K562 (cell line): ENCODE data around the gene SLC25A21. TPM values are rescaled to one million over a fixed set of nuclear protein-coding genes. Genes with fewer than 3 reads are reported as not detected.

ENCODE experiments used
- ATAC-seq: fragments of 200-7000 bp; cut with Tn5 transposase; 3 replicates; pipeline ENCODE4 v1.9.1; 2020; ENCODE audit warnings: moderate library complexity
- BruUV-seq: library from RNA; stranded (reverse); fragments of 400-500 nt; replicated peaks from 2 replicates; lab custom pipeline; 2021; lab: Mats Ljungman, UMichigan
- CTCF ChIA-PET: fragments of 300-600 bp; formaldehyde crosslinking; extraction: SDS; loops from one replicate; lab custom pipeline; 2021; ENCODE audit warnings: low intra/inter-chr PET ratio; lab: Yijun Ruan, JAX
- POLR2A ChIA-PET: fragments of 300-600, 350-650 bp; sonication (Branson Sonifier 250); formaldehyde crosslinking; extraction: SDS; loops from one replicate; lab custom pipeline; 2021; ENCODE audit warnings: antibody characterized with exemption, inconsistent platforms; lab: Yijun Ruan, JAX
- DNase-seq, 4 experiments: peaks; one replicate each; pipeline versions ENCODE4 v3.0.0 to v3.0.0-alpha.2; 2011 to 2018; ENCODE audit warnings: low spot score in 3 of 4, mixed read lengths in 3 of 4; ENCODE audit errors: extremely low read depth in 1 of 4
- FAIRE-seq: peaks from 2 replicates; lab custom pipeline; 2011; peaks lifted over from hg19 to GRCh38; lab: Jason Lieb, UNC
- H2AFZ ChIP-seq: 2 replicates; pipeline ENCODE4 v1.6.0; 2011; ENCODE audit warnings: low read depth, low read length, control low read depth, inconsistent platforms
- H3K27ac ChIP-seq: fragments of 200-600 bp; 3 replicates; pipeline ENCODE4 v1.8.0; 2011; ENCODE audit warnings: low read depth, mild to moderate bottlenecking, control low read depth, inconsistent platforms, low read length, moderate library complexity, mixed read lengths; ENCODE audit errors: extremely low read depth
- H3K27me3 ChIP-seq, 2 experiments: fragments of 300-600 bp in 1 of 2; 2 replicates in 1 of 2; 3 replicates in 1 of 2; pipeline versions ENCODE4 v1.6.0 to v1.8.0; 2011; ENCODE audit warnings: inconsistent platforms in 2 of 2, low read length in 2 of 2, mild to moderate bottlenecking in 1 of 2, mixed read lengths in 1 of 2, moderate library complexity in 1 of 2; ENCODE audit not compliant: control insufficient read depth in 2 of 2, insufficient read depth in 2 of 2
- H3K36me3 ChIP-seq: fragments of 300-600 bp; 3 replicates; pipeline ENCODE4 v1.8.0; 2011; ENCODE audit warnings: mild to moderate bottlenecking, low read length, inconsistent platforms; ENCODE audit not compliant: control insufficient read depth, insufficient read depth
- H3K4me1 ChIP-seq, 2 experiments: fragments of 200-600 bp in 1 of 2; replicated peaks in 1 of 2; 2 replicates in 1 of 2; 3 replicates in 1 of 2; pipeline versions ENCODE4 v1.5.1 to v1.8.0; 2011; ENCODE audit warnings: inconsistent platforms in 2 of 2, low read length in 2 of 2, mild to moderate bottlenecking in 1 of 2, mixed read lengths in 1 of 2, moderate library complexity in 1 of 2; ENCODE audit not compliant: control insufficient read depth in 2 of 2, insufficient read depth in 2 of 2
- H3K4me2 ChIP-seq: 2 replicates; pipeline ENCODE4 v1.6.1; 2011; ENCODE audit warnings: low read length, control low read depth, inconsistent platforms, mixed read lengths; ENCODE audit not compliant: insufficient read depth
- H3K4me3 ChIP-seq: fragments of 200-600 bp; sonication (generic), shearing (Covaris generic); 2 replicates; pipeline ENCODE4 v1.5.1; 2016; ENCODE audit warnings: control low read depth, inconsistent platforms
- H3K79me2 ChIP-seq: fragments of 200-600 bp; 3 replicates; pipeline ENCODE4 v1.8.0; 2011; ENCODE audit warnings: low read length, inconsistent platforms; ENCODE audit not compliant: control insufficient read depth, insufficient read depth
- H3K9ac ChIP-seq, 2 experiments: 2 replicates each; pipeline versions ENCODE4 v1.6.0 to v1.6.1; 2011; ENCODE audit warnings: low read depth in 2 of 2, low read length in 2 of 2, control low read depth in 1 of 2, inconsistent platforms in 1 of 2, mild to moderate bottlenecking in 1 of 2, mixed read lengths in 1 of 2; ENCODE audit not compliant: insufficient read depth in 1 of 2
- H3K9me1 ChIP-seq: one replicate; pipeline ENCODE4 v1.6.0; 2011; ENCODE audit warnings: inconsistent platforms, mild to moderate bottlenecking, low read length, moderate library complexity; ENCODE audit not compliant: control insufficient read depth, insufficient read depth
- H3K9me3 ChIP-seq: replicated peaks from 2 replicates; pipeline ENCODE4 v1.5.1; 2011; ENCODE audit warnings: low read depth, low read length, inconsistent platforms; ENCODE audit not compliant: control insufficient read depth, insufficient read depth
- H4K20me1 ChIP-seq: replicated peaks from 2 replicates; pipeline ENCODE4 v1.6.1; 2011; ENCODE audit warnings: low read length, inconsistent platforms, mixed read lengths; ENCODE audit not compliant: control insufficient read depth, insufficient read depth
- ATF6 ChIP-seq: sonication (generic); formaldehyde crosslinking; IDR thresholded peaks from 2 replicates; pipeline ENCODE4 v1.4.0; 2020; ENCODE audit warnings: mild to moderate bottlenecking, missing genetic modification reagents
- POLR2B ChIP-seq: fragments of 450-650 bp; IDR thresholded peaks from 2 replicates; pipeline ENCODE4 v1.6.1; 2018; ENCODE audit warnings: low read depth; ENCODE audit not compliant: partially characterized antibody
- WGBS: fragments of 100-300 bp; shearing (Covaris generic); methylation state at CpG from one replicate; pipeline ENCODE4 v1.1.6; 2016; ENCODE audit warnings: low coverage, mixed read lengths; ENCODE audit not compliant: insufficient coverage; ENCODE audit errors: missing lambda C conversion rate; 5-methylcytosine and 5-hydroxymethylcytosine counted together
- in situ Hi-C: fragments of 300-500 bp; cut with MboI; formaldehyde crosslinking; loops from 4 replicates; pipeline ENCODE4 v1.15.0; 2018; ENCODE audit warnings: inconsistent platforms, mixed read lengths
- intact Hi-C: fragments of 100-400 bp; cut with micrococcal nuclease; formaldehyde crosslinking; loops from 2 replicates; pipeline ENCODE4 v1.14.2; 2022
- polyA plus RNA-seq, 8 experiments: library from polyadenylated mRNA; depleted of rRNA in 4 of 8; stranded (reverse) in 5 of 8; unstranded in 3 of 8; fragments of >200 nt; fragmentation: Nextera tagmentation in 2 of 8; fragmentation: Illumina TruSeq in 1 of 8; extraction: Ambion mirVana in 2 of 8; extraction: Trizol in 1 of 8; gene quantifications; 2 replicates each; pipeline versions ENCODE4 v1.2.1 to v1.2.3, GENCODE V29; 2011 to 2014; ENCODE audit warnings: inconsistent platforms in 1 of 8, missing spikeins in 1 of 8
- total RNA-seq, 7 experiments: library from RNA; depleted of rRNA in 6 of 7; stranded (reverse); fragments of >200 nt in 6 of 7; fragmentation: Illumina TruSeq in 2 of 7; extraction: Trizol in 2 of 7; gene quantifications; 2 replicates each; pipeline versions ENCODE4 v1.2.1 to v1.2.3, GENCODE V29; 2011 to 2021; ENCODE audit warnings: low replicate concordance in 1 of 7
- TF ChIP-seq, protein P1 (sequence below): sonication (generic); formaldehyde crosslinking; IDR thresholded peaks from 2 replicates; pipeline ENCODE4 v1.8.1; 2023; ENCODE audit warnings: mild to moderate bottlenecking, missing genetic modification reagents

Gene SLC25A21
- total and polyA plus RNA-seq, 9 of the 15 experiments (the other 6 are each of a cell fraction or from before 2014, with no cell fraction given): 15.2 to 46.7 (median 28.7) TPM

DNA sequence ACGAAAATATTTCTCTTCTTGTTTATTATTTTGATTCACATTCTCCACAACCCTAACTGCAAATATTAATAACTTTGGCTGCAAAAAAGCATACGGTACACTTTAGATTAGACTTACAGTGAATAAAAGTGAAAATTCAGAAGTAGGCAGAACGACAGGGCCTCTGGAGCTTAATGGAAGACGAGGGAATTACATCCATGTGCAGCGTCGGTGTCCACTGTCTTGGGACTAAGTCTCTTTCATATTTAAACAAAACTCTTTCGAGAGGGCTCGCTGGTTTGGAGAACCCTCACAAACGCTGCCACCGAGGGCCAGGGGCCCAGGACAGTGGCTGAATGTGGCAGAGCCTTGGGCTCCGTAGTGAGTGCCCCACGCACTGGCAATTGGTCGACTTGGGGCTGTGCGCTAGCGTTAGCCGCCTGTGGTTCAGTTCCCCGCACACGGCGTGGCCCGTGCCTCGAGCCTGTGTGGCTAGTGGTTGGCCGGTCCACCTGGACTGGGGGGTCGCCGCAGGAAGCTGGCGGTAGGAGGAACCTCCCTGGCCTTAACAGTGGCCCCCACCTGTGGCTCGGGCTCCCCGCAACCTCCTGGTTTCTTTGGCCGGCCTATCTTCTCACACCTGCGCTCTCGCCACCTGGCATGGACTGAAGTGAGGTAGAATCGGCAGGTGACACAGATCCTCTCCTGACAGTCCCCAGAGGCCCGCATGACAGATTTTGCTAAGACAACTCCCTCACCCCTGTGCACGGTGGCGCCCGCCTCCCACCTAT, 511.5 kb downstream of the SLC25A21 start:
- ATAC-seq (peak; percentile 6; the same call in 1 of the 3 replicates), FAIRE-seq (no peak)
- H3K9me3 ChIP-seq: no peaks in the 10 kb centered on the region
- no TSS peak for BruUV-seq
- H3K79me2 ChIP-seq: peaks cover 6% of the 10 kb centered on the region; the same call in 2 of the 3 replicates
- peaks cover 0 to 24% of the 10 kb centered on the region in 2 experiments; a peak in 2 of 5 replicates for H3K4me1 ChIP-seq
- peak overlapping the region; percentile 26 to 51; a peak in 2 of 4 replicates for H3K9ac ChIP-seq
- H3K27ac ChIP-seq: no peak overlapping the region
- H3K9me1 ChIP-seq: no peaks in the 10 kb centered on the region
- TF ChIP-seq, protein P1, sequence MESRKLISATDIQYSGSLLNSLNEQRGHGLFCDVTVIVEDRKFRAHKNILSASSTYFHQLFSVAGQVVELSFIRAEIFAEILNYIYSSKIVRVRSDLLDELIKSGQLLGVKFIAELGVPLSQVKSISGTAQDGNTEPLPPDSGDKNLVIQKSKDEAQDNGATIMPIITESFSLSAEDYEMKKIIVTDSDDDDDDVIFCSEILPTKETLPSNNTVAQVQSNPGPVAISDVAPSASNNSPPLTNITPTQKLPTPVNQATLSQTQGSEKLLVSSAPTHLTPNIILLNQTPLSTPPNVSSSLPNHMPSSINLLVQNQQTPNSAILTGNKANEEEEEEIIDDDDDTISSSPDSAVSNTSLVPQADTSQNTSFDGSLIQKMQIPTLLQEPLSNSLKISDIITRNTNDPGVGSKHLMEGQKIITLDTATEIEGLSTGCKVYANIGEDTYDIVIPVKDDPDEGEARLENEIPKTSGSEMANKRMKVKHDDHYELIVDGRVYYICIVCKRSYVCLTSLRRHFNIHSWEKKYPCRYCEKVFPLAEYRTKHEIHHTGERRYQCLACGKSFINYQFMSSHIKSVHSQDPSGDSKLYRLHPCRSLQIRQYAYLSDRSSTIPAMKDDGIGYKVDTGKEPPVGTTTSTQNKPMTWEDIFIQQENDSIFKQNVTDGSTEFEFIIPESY (CRISPR knock-in tag): peak; percentile 68
- TF ChIP-seq ATF6 (CRISPR knock-in tag): no peak
- TF ChIP-seq POLR2B: no peak
- TF ChIP-seq, all 486 proteins: peak for 1
- CTCF ChIA-PET: no interaction called here
- H3K4me2 ChIP-seq: peak overlapping the region; percentile 87
- peak overlapping the region; percentile 95 for H2AFZ ChIP-seq
- H4K20me1 ChIP-seq: no peaks in the 10 kb centered on the region
- POLR2A ChIA-PET: interaction anchor here (1.1 to 1.5 kb wide), 2 partner anchors 10 to 13 kb away, joined by 3 to 4 read pairs; no protein-coding TSS in a partner anchor
- in situ Hi-C loops: no loop called here
- no peak for DNase-seq
- WGBS: 78% methylated on average over 23 of the region's 35 CpGs
- intact Hi-C loops: loop anchor here (10.0 kb wide), 1 partner anchor 104 kb away; no protein-coding TSS in a partner anchor
- H3K36me3 ChIP-seq: peaks cover 13% of the 10 kb centered on the region
- peak overlapping the region; percentile 73; the same call in 1 of the 2 replicates for H3K4me3 ChIP-seq
- no peaks in the 10 kb centered on the region for H3K27me3 ChIP-seq
